H9 (cell line): ENCODE results near the gene LUZP1. TPM values are rescaled to one million over a fixed set of nuclear protein-coding genes. Genes with fewer than 3 reads are reported as not detected.

ENCODE experiments used
- DNase-seq: peaks from one replicate; pipeline ENCODE4 v3.0.0-alpha.2; 2017
- H2AFZ ChIP-seq: one replicate; pipeline ENCODE4 v1.6.1; 2013; ENCODE audit warnings: mild to moderate bottlenecking, low read length, control low read depth, moderate library complexity
- H2AK5ac ChIP-seq: 2 replicates; pipeline ENCODE4 v1.6.1; 2013; ENCODE audit warnings: low read length, control low read depth, mixed read lengths; ENCODE audit not compliant: insufficient read length
- H2BK120ac ChIP-seq: one replicate; pipeline ENCODE4 v1.6.1; 2013; ENCODE audit warnings: low read depth, mild to moderate bottlenecking, low read length, control low read depth, inconsistent platforms; ENCODE audit not compliant: poor library complexity, severe bottlenecking
- H2BK12ac ChIP-seq: 2 replicates; pipeline ENCODE4 v1.6.1; 2013; ENCODE audit warnings: low read length, control low read depth, mixed read lengths, low read depth; ENCODE audit not compliant: insufficient read length
- H2BK15ac ChIP-seq: 2 replicates; pipeline ENCODE4 v1.6.1; 2013; ENCODE audit warnings: low read depth, low read length, control low read depth
- H2BK20ac ChIP-seq: one replicate; pipeline ENCODE4 v1.6.1; 2013; ENCODE audit warnings: low read depth, mild to moderate bottlenecking, low read length, control low read depth, inconsistent platforms; ENCODE audit not compliant: poor library complexity, severe bottlenecking
- H2BK5ac ChIP-seq: 2 replicates; pipeline ENCODE4 v1.6.1; 2013; ENCODE audit warnings: low read length, control low read depth, mixed read lengths; ENCODE audit not compliant: insufficient read length
- H3K14ac ChIP-seq: 2 replicates; pipeline ENCODE4 v1.6.1; 2013; ENCODE audit warnings: low read length, control low read depth; ENCODE audit not compliant: insufficient read depth
- H3K18ac ChIP-seq: 2 replicates; pipeline ENCODE4 v1.6.1; 2013; ENCODE audit warnings: low read depth, mild to moderate bottlenecking, mixed read lengths, low read length, control low read depth; ENCODE audit not compliant: insufficient read length
- H3K23ac ChIP-seq: 2 replicates; pipeline ENCODE4 v1.6.1; 2013; ENCODE audit warnings: low read length, control low read depth, mixed read lengths, low read depth; ENCODE audit not compliant: insufficient read length
- H3K23me2 ChIP-seq: 2 replicates; pipeline ENCODE4 v1.6.1; 2013; ENCODE audit warnings: low read depth, mild to moderate bottlenecking, mixed read lengths, low read length, control low read depth; ENCODE audit not compliant: insufficient read length, poor library complexity, severe bottlenecking
- H3K27ac ChIP-seq: 2 replicates; pipeline ENCODE4 v1.5.1; 2013; ENCODE audit warnings: low read length, control low read depth, mixed read lengths, low read depth; ENCODE audit not compliant: insufficient read length
- H3K27me3 ChIP-seq: 2 replicates; pipeline ENCODE4 v1.6.1; 2013; ENCODE audit warnings: low read length, control low read depth, inconsistent platforms; ENCODE audit not compliant: insufficient read depth
- H3K4ac ChIP-seq: 2 replicates; pipeline ENCODE4 v1.6.1; 2013; ENCODE audit warnings: low read depth, mild to moderate bottlenecking, control low read depth, inconsistent platforms, low read length, moderate library complexity
- H3K4me1 ChIP-seq: 2 replicates; pipeline ENCODE4 v1.6.1; 2013; ENCODE audit warnings: low read length, control low read depth, inconsistent platforms; ENCODE audit not compliant: insufficient read depth
- H3K4me2 ChIP-seq: 2 replicates; pipeline ENCODE4 v1.6.1; 2013; ENCODE audit warnings: low read length, control low read depth, mixed read lengths; ENCODE audit not compliant: insufficient read length, insufficient read depth
- H3K56ac ChIP-seq: 2 replicates; pipeline ENCODE4 v1.6.1; 2013; ENCODE audit warnings: low read depth, mild to moderate bottlenecking, mixed read lengths, low read length, control low read depth; ENCODE audit not compliant: insufficient read length
- H3K79me1 ChIP-seq: 2 replicates; pipeline ENCODE4 v1.6.1; 2013; ENCODE audit warnings: low read depth, mild to moderate bottlenecking, moderate library complexity, low read length, control low read depth, inconsistent platforms; ENCODE audit not compliant: insufficient read depth, poor library complexity, severe bottlenecking
- H3K79me2 ChIP-seq: 2 replicates; pipeline ENCODE4 v1.6.1; 2013; ENCODE audit warnings: low read length, control low read depth, inconsistent platforms; ENCODE audit not compliant: insufficient read depth
- H3K9ac ChIP-seq: 2 replicates; pipeline ENCODE4 v1.6.1; 2013; ENCODE audit warnings: low read length, control low read depth, mixed read lengths; ENCODE audit not compliant: insufficient read length; ENCODE audit errors: extremely low read depth
- H3K9me3 ChIP-seq: one replicate; pipeline ENCODE4 v1.6.1; 2013; ENCODE audit warnings: low read depth, low read length, inconsistent platforms; ENCODE audit not compliant: control insufficient read depth
- H3T11ph ChIP-seq: one replicate; pipeline ENCODE4 v1.6.1; 2013; ENCODE audit warnings: mild to moderate bottlenecking, low read length, control low read depth, inconsistent platforms
- H4K20me1 ChIP-seq: one replicate; pipeline ENCODE4 v1.6.1; 2013; ENCODE audit not compliant: control insufficient read depth, insufficient read length, insufficient read depth
- H4K5ac ChIP-seq: 2 replicates; pipeline ENCODE4 v1.6.1; 2013; ENCODE audit warnings: low read depth, mild to moderate bottlenecking, mixed read lengths, low read length, control low read depth; ENCODE audit not compliant: insufficient read length
- H4K8ac ChIP-seq: replicated peaks from 2 replicates; pipeline ENCODE4 v1.6.1; 2013; ENCODE audit warnings: low read length, control low read depth, mixed read lengths, low read depth; ENCODE audit not compliant: insufficient read length
- H4K91ac ChIP-seq: 2 replicates; pipeline ENCODE4 v1.6.1; 2013; ENCODE audit warnings: low read depth, mild to moderate bottlenecking, moderate library complexity, mixed read lengths, low read length, control low read depth; ENCODE audit not compliant: insufficient read length
- H3K27ac Mint-ChIP-seq, 3 experiments: 2 replicates in 2 of 3; 3 replicates in 1 of 3; pipeline ENCODE4 v1.8.0; 2020 to 2021; ENCODE audit warnings: mixed read lengths in 3 of 3, mild to moderate bottlenecking in 1 of 3, moderate library complexity in 1 of 3
- H3K27me3 Mint-ChIP-seq: 2 replicates; pipeline ENCODE4 v1.8.0; 2021; ENCODE audit warnings: low read depth, mild to moderate bottlenecking, moderate library complexity, mixed read lengths
- H3K36me3 Mint-ChIP-seq, 3 experiments: 2 replicates in 2 of 3; 3 replicates in 1 of 3; pipeline ENCODE4 v1.8.0; 2020 to 2021; ENCODE audit warnings: low read depth in 3 of 3, mixed read lengths in 3 of 3; ENCODE audit not compliant: insufficient read depth in 1 of 3
- H3K4me1 Mint-ChIP-seq, 2 experiments: 2 replicates each; pipeline ENCODE4 v1.8.0; 2020; ENCODE audit warnings: mixed read lengths in 2 of 2
- H3K4me3 Mint-ChIP-seq, 2 experiments: 2 replicates in 1 of 2; 3 replicates in 1 of 2; pipeline ENCODE4 v1.8.0; 2020 to 2021; ENCODE audit warnings: mild to moderate bottlenecking in 2 of 2, mixed read lengths in 2 of 2, moderate library complexity in 1 of 2
- H3K9me3 Mint-ChIP-seq, 2 experiments: 2 replicates in 1 of 2; 3 replicates in 1 of 2; pipeline ENCODE4 v1.8.0; 2020; ENCODE audit warnings: mild to moderate bottlenecking in 2 of 2, mixed read lengths in 2 of 2, moderate library complexity in 1 of 2
- WGBS: extraction: QIAGEN DNeasy Blood & Tissue Kit; methylation state at CpG from one replicate; pipeline ENCODE4 v1.1.7; 2013; ENCODE audit warnings: missing lambda C conversion rate, low lambda C conversion rate, mixed read lengths; ENCODE audit not compliant: insufficient read length; ENCODE audit errors: extremely low coverage; 5-methylcytosine and 5-hydroxymethylcytosine counted together
- total RNA-seq: library from RNA; stranded (reverse); gene quantifications from 2 replicates; pipeline ENCODE4 v1.2.1, GENCODE V29; 2021
- TF ChIP-seq, protein P1 (sequence below): fragments of 200-600 bp; sonication (generic); conservative IDR thresholded peaks from 3 replicates; pipeline ENCODE4 v1.8.0; 2021; ENCODE audit warnings: antibody characterized with exemption, mild to moderate bottlenecking

Gene LUZP1
- total RNA-seq, 1 experiment from 2014 or later = 48.2 TPM

- no peaks in the 10 kb centered on the region for H3K79me1 ChIP-seq
- H4K5ac ChIP-seq = no peak overlapping the region
- TF ChIP-seq, protein P1, sequence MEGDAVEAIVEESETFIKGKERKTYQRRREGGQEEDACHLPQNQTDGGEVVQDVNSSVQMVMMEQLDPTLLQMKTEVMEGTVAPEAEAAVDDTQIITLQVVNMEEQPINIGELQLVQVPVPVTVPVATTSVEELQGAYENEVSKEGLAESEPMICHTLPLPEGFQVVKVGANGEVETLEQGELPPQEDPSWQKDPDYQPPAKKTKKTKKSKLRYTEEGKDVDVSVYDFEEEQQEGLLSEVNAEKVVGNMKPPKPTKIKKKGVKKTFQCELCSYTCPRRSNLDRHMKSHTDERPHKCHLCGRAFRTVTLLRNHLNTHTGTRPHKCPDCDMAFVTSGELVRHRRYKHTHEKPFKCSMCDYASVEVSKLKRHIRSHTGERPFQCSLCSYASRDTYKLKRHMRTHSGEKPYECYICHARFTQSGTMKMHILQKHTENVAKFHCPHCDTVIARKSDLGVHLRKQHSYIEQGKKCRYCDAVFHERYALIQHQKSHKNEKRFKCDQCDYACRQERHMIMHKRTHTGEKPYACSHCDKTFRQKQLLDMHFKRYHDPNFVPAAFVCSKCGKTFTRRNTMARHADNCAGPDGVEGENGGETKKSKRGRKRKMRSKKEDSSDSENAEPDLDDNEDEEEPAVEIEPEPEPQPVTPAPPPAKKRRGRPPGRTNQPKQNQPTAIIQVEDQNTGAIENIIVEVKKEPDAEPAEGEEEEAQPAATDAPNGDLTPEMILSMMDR = no peak
- H4K91ac ChIP-seq = no peak overlapping the region
- WGBS = no CpG with 5 or more reads among the region's 4 CpGs
- H3K56ac ChIP-seq = no peak overlapping the region
- no peak overlapping the region for H3K9ac ChIP-seq
- Mint-ChIP-seq H3K27me3 (peaks cover 36% of the 10 kb centered on the region), H3K36me3 (no peaks in the 10 kb centered on the region), H3K9me3 (no peaks in the 10 kb centered on the region), H3K4me1 (peaks cover 16 to 31% of the 10 kb centered on the region in 2 experiments), H3K4me3 (no peak overlapping the region), H3K27ac (no peak overlapping the region; a peak in 1 of 7 replicates)
- H3K79me2 ChIP-seq = no peaks in the 10 kb centered on the region
- no peak for DNase-seq
- H3K18ac ChIP-seq = no peak overlapping the region
- H4K20me1 ChIP-seq = no peaks in the 10 kb centered on the region
- H2BK5ac ChIP-seq = no peak overlapping the region
- H3K23ac ChIP-seq = no peak overlapping the region
- no peak overlapping the region for H3K14ac ChIP-seq
- no peak overlapping the region for H2AK5ac ChIP-seq
- no peaks in the 10 kb centered on the region for H3K9me3 ChIP-seq
- no peaks in the 10 kb centered on the region for H3K27me3 ChIP-seq
- H2AFZ ChIP-seq = no peak overlapping the region
- H3K4me2 ChIP-seq = no peak overlapping the region
- H4K8ac ChIP-seq = no peak overlapping the region
- H3K4ac ChIP-seq = no peak overlapping the region
- no peaks in the 10 kb centered on the region for H3K4me1 ChIP-seq
- no peak overlapping the region for H2BK120ac ChIP-seq
- peaks cover 5% of the 10 kb centered on the region for H3K23me2 ChIP-seq
- no peak overlapping the region for H3T11ph ChIP-seq
- H2BK12ac ChIP-seq = no peak overlapping the region
- H3K27ac ChIP-seq = no peak overlapping the region
- H2BK15ac ChIP-seq = no peak overlapping the region
- H2BK20ac ChIP-seq = no peak overlapping the region
Observed at GRCh38 chr1:23214640-23215039, 46.0 kb upstream of the LUZP1 start.
